IMR-90 (cell line): ENCODE results near the gene ENOX1. TPM values are rescaled to one million over a fixed set of nuclear protein-coding genes. Genes with fewer than 3 reads are reported as not detected.
A peak's percentile ranks its signal among the peaks of the same experiment; 100 is the strongest.

Experiments
- ATAC-seq: fragments of 200-7000 bp; cut with Tn5 transposase; 2 replicates; pipeline ENCODE4 v1.9.1; 2020; ENCODE audit warnings: low read depth, mild to moderate bottlenecking, moderate library complexity
- BruUV-seq: library from RNA; stranded (reverse); fragments of 400-500 nt; replicated peaks from 2 replicates; lab custom pipeline; 2021; lab: Mats Ljungman, UMichigan
- CTCF ChIA-PET: fragments of 300-600 bp; formaldehyde crosslinking; extraction: SDS; loops from one replicate; lab custom pipeline; 2021; ENCODE audit warnings: antibody characterized with exemption; lab: Yijun Ruan, JAX
- POLR2A ChIA-PET: fragments of 300-600 bp; sonication (Branson Sonifier 250); formaldehyde crosslinking; loops from one replicate; lab custom pipeline; 2022; ENCODE audit warnings: antibody characterized with exemption; ENCODE audit not compliant: unreplicated experiment; lab: Charles Lee
- DNase-seq: peaks from one replicate; pipeline ENCODE4 v3.0.0; 2013
- H2AFZ ChIP-seq: replicated peaks from 2 replicates; pipeline ENCODE3; 2013; ENCODE audit warnings: low read length, mild to moderate bottlenecking; ENCODE audit not compliant: poor library complexity
- H2AK5ac ChIP-seq: 2 replicates; pipeline ENCODE4 v1.6.1; 2013; ENCODE audit warnings: low read depth, low read length, inconsistent platforms
- H2AK9ac ChIP-seq: replicated peaks from 2 replicates; pipeline ENCODE3; 2013; ENCODE audit warnings: mild to moderate bottlenecking, low read depth, low read length, moderate library complexity; ENCODE audit not compliant: poor library complexity
- H2BK120ac ChIP-seq: 2 replicates; pipeline ENCODE4 v1.6.1; 2013; ENCODE audit warnings: low read depth, low read length, inconsistent platforms
- H2BK15ac ChIP-seq: 3 replicates; pipeline ENCODE4 v1.6.1; 2013; ENCODE audit warnings: low read depth, low read length, inconsistent platforms
- H2BK20ac ChIP-seq: 2 replicates; pipeline ENCODE4 v1.6.1; 2013; ENCODE audit warnings: low read depth, mild to moderate bottlenecking, inconsistent platforms, low read length, moderate library complexity
- H2BK5ac ChIP-seq: 2 replicates; pipeline ENCODE4 v1.6.1; 2013; ENCODE audit warnings: mild to moderate bottlenecking, low read depth, low read length, inconsistent platforms; ENCODE audit not compliant: poor library complexity, severe bottlenecking
- H3K14ac ChIP-seq: replicated peaks from 2 replicates; pipeline ENCODE4 v1.6.1; 2013; ENCODE audit warnings: low read depth, low read length, inconsistent platforms
- H3K18ac ChIP-seq: 2 replicates; pipeline ENCODE4 v1.6.1; 2013; ENCODE audit warnings: low read depth, low read length, control low read depth
- H3K23ac ChIP-seq: 2 replicates; pipeline ENCODE4 v1.6.1; 2013; ENCODE audit warnings: low read depth, low read length, inconsistent platforms
- H3K27ac ChIP-seq: 2 replicates; pipeline ENCODE4 v1.5.1; 2013; ENCODE audit warnings: mild to moderate bottlenecking, control low read depth, low read length; ENCODE audit not compliant: insufficient read depth
- H3K27me3 ChIP-seq: 2 replicates; pipeline ENCODE4 v1.6.1; 2013; ENCODE audit warnings: low read length; ENCODE audit not compliant: control insufficient read depth, insufficient read depth
- H3K36me3 ChIP-seq: 2 replicates; pipeline ENCODE4 v1.6.1; 2013; ENCODE audit warnings: low read length, mixed read lengths; ENCODE audit not compliant: control insufficient read depth, insufficient read depth
- H3K4ac ChIP-seq: 2 replicates; pipeline ENCODE4 v1.6.1; 2013; ENCODE audit warnings: low read depth, low read length, inconsistent platforms
- H3K4me1 ChIP-seq: 2 replicates; pipeline ENCODE4 v1.6.1; 2013; ENCODE audit warnings: low read length, mixed read lengths; ENCODE audit not compliant: control insufficient read depth, insufficient read depth
- H3K4me2 ChIP-seq: 2 replicates; pipeline ENCODE4 v1.6.1; 2013; ENCODE audit warnings: low read depth, mild to moderate bottlenecking, control low read depth, low read length, moderate library complexity
- H3K4me3 ChIP-seq: 2 replicates; pipeline ENCODE4 v1.5.1; 2013; ENCODE audit warnings: low read depth, mild to moderate bottlenecking, control low read depth, low read length, moderate library complexity; ENCODE audit not compliant: insufficient read depth
- H3K56ac ChIP-seq: 2 replicates; pipeline ENCODE4 v1.6.1; 2013; ENCODE audit warnings: low read length, inconsistent platforms; ENCODE audit not compliant: insufficient read depth; ENCODE audit errors: extremely low read depth
- H3K79me1 ChIP-seq, 2 experiments: 2 replicates each; pipeline ENCODE4 v1.6.1; 2013; ENCODE audit warnings: low read length in 2 of 2, inconsistent platforms in 1 of 2, low read depth in 1 of 2
- H3K9ac ChIP-seq: 2 replicates; pipeline ENCODE4 v1.6.1; 2013; ENCODE audit warnings: low read depth, low read length, control low read depth
- H3K9me1 ChIP-seq: 2 replicates; pipeline ENCODE4 v1.6.1; 2013; ENCODE audit warnings: low read length, inconsistent platforms; ENCODE audit not compliant: insufficient read depth
- H3K9me3 ChIP-seq: 2 replicates; pipeline ENCODE4 v1.6.1; 2013; ENCODE audit warnings: low read length; ENCODE audit not compliant: control insufficient read depth, insufficient read depth
- H4K20me1 ChIP-seq: 2 replicates; pipeline ENCODE4 v1.6.1; 2013; ENCODE audit warnings: low read length, inconsistent platforms; ENCODE audit not compliant: insufficient read depth
- H4K5ac ChIP-seq: 2 replicates; pipeline ENCODE4 v1.6.1; 2013; ENCODE audit warnings: mild to moderate bottlenecking, low read depth, low read length, control low read depth
- H4K8ac ChIP-seq, 2 experiments: 2 replicates each; pipeline ENCODE4 v1.6.1; 2013; ENCODE audit warnings: low read depth in 2 of 2, low read length in 2 of 2, control low read depth in 1 of 2, inconsistent platforms in 1 of 2
- H4K91ac ChIP-seq: 2 replicates; pipeline ENCODE4 v1.6.1; 2013; ENCODE audit warnings: low read depth, low read length, inconsistent platforms; ENCODE audit not compliant: insufficient read depth
- CTCF ChIP-seq: conservative IDR thresholded peaks from 2 replicates; pipeline ENCODE4 v1.5.1; 2012; ENCODE audit warnings: mild to moderate bottlenecking, low read depth, low read length, improper control_type of control experiment
- ELK1 ChIP-seq: fragments of 150-350 bp; IDR thresholded peaks from 2 replicates; pipeline ENCODE4 v1.6.1; 2016; ENCODE audit warnings: low read depth, mild to moderate bottlenecking, low read length, moderate library complexity, borderline replicate concordance
- MAFK ChIP-seq: IDR thresholded peaks from 2 replicates; pipeline ENCODE4 v1.6.1; 2012; ENCODE audit warnings: low read depth, low read length, improper control_type of control experiment
- MAZ ChIP-seq: IDR thresholded peaks from 2 replicates; pipeline ENCODE4 v1.6.1; 2012; ENCODE audit warnings: low read depth, mild to moderate bottlenecking, low read length, improper control_type of control experiment, moderate library complexity, borderline replicate concordance
- NFE2L2 ChIP-seq: fragments of 150-350 bp; IDR thresholded peaks from 2 replicates; pipeline ENCODE4 v1.6.1; 2016; ENCODE audit warnings: low read depth, mild to moderate bottlenecking, low read length
- SMC3 ChIP-seq: fragments of 150-350 bp; IDR thresholded peaks from 2 replicates; pipeline ENCODE4 v1.6.1; 2016; ENCODE audit warnings: low read depth, mild to moderate bottlenecking, antibody characterized with exemption, low read length, moderate library complexity
- USF2 ChIP-seq: fragments of 150-350 bp; IDR thresholded peaks from 2 replicates; pipeline ENCODE4 v1.6.1; 2017; ENCODE audit warnings: mild to moderate bottlenecking, antibody characterized with exemption, low read length, low read depth
- WGBS, 2 experiments: methylation state at CpG; one replicate each; pipeline versions ENCODE4 v1.1.5 to v1.1.7; 2013; ENCODE audit warnings: missing lambda C conversion rate in 2 of 2; ENCODE audit not compliant: insufficient read length in 1 of 2; ENCODE audit errors: extremely low coverage in 2 of 2; 5-methylcytosine and 5-hydroxymethylcytosine counted together
- dilution Hi-C: fragments of 300-500 bp; cut with HindIII; formaldehyde crosslinking; loops from one replicate; pipeline ENCODE4 v1.14.3; 2018; ENCODE audit warnings: low sequenced_read_pairs; ENCODE audit not compliant: unreplicated experiment
- in situ Hi-C: fragments of 300-500 bp; cut with MboI; formaldehyde crosslinking; loops from 3 replicates; pipeline ENCODE4 v1.14.3; 2019; ENCODE audit warnings: low sequenced_read_pairs, inconsistent platforms, mixed read lengths
- intact Hi-C: fragments of 100-400 bp; cut with micrococcal nuclease; formaldehyde crosslinking; loops from 2 replicates; pipeline ENCODE4 v1.10.0; 2022
- polyA plus RNA-seq, 3 experiments: library from polyadenylated mRNA; depleted of rRNA; stranded (reverse); fragments of >200 nt; gene quantifications; 2 replicates each; pipeline ENCODE4 v1.2.3, GENCODE V29; 2012; ENCODE audit warnings: low replicate concordance in 1 of 3
- total RNA-seq: library from RNA; depleted of rRNA; stranded (reverse); fragments of >200 nt; gene quantifications from 2 replicates; pipeline ENCODE4 v1.2.3, GENCODE V29; 2012

The ENOX1 gene
- total and polyA plus RNA-seq, 2 of the 4 experiments (the other 2 are of a cell fraction): 0.99 to 1.3 TPM

GRCh38 chr13:43331672-43332071 is 455.1 kb downstream of the ENOX1 start:
- no peak for TF ChIP-seq ELK1
- no peak for TF ChIP-seq MAFK
- no peak for TF ChIP-seq NFE2L2
- no peak for TF ChIP-seq CTCF
- TF ChIP-seq MAZ: no peak
- TF ChIP-seq USF2: no peak
- no peak for TF ChIP-seq SMC3
- peak; percentile 10 for DNase-seq

More at GRCh38 chr13:43331672-43332071, 455.1 kb downstream of the ENOX1 start:
- H3K27ac ChIP-seq: no peak overlapping the region
- no peak overlapping the region for H2BK20ac ChIP-seq
- H2BK15ac ChIP-seq: no peak overlapping the region
- H3K4me3 ChIP-seq: no peak overlapping the region
- CTCF ChIA-PET: interaction anchor here (0.7 kb wide), 1 partner anchor 13 kb away, joined by 3 read pairs; no protein-coding TSS in a partner anchor
- H4K8ac ChIP-seq: no peak overlapping the region
- H4K20me1 ChIP-seq: no peaks in the 10 kb centered on the region
- dilution Hi-C loops (no loop called here), intact Hi-C loops (no loop called here), in situ Hi-C loops (no loop called here)
- H2AFZ ChIP-seq: no peak overlapping the region
- H3K4me1 ChIP-seq: no peaks in the 10 kb centered on the region
- no peaks in the 10 kb centered on the region for H3K79me1 ChIP-seq
- H2BK5ac ChIP-seq: no peak overlapping the region
- no peaks in the 10 kb centered on the region for H3K9me3 ChIP-seq
- peaks cover 8% of the 10 kb centered on the region for H3K27me3 ChIP-seq
- POLR2A ChIA-PET: no interaction called here
- no peak overlapping the region for H3K4ac ChIP-seq
- H3K9me1 ChIP-seq: no peaks in the 10 kb centered on the region
- no peak overlapping the region for H3K4me2 ChIP-seq
- no peak overlapping the region for H3K56ac ChIP-seq
- H3K18ac ChIP-seq: no peak overlapping the region
- H3K9ac ChIP-seq: no peak overlapping the region
- no peak overlapping the region for H2AK5ac ChIP-seq
- ATAC-seq: peak; percentile 37; the same call in 1 of the 2 replicates
- H4K91ac ChIP-seq: no peak overlapping the region
- no peaks in the 10 kb centered on the region for H3K36me3 ChIP-seq
- no peak overlapping the region for H3K14ac ChIP-seq
- H2BK120ac ChIP-seq: no peak overlapping the region
- no TSS peak for BruUV-seq
- WGBS, 2 experiments: no CpG with 5 or more reads among the region's 6 CpGs
- H4K5ac ChIP-seq: no peak overlapping the region
- no peak overlapping the region for H3K23ac ChIP-seq
- no peak overlapping the region for H2AK9ac ChIP-seq
